Fibroblast of peridontal ligament (primary cell): ENCODE data around the gene ELOVL1.

ENCODE experiments used
- DNase-seq: peaks from one replicate; pipeline ENCODE4 v3.0.0-alpha.2; 2010; ENCODE audit errors: extremely low read depth

The ELOVL1 gene

DNA sequence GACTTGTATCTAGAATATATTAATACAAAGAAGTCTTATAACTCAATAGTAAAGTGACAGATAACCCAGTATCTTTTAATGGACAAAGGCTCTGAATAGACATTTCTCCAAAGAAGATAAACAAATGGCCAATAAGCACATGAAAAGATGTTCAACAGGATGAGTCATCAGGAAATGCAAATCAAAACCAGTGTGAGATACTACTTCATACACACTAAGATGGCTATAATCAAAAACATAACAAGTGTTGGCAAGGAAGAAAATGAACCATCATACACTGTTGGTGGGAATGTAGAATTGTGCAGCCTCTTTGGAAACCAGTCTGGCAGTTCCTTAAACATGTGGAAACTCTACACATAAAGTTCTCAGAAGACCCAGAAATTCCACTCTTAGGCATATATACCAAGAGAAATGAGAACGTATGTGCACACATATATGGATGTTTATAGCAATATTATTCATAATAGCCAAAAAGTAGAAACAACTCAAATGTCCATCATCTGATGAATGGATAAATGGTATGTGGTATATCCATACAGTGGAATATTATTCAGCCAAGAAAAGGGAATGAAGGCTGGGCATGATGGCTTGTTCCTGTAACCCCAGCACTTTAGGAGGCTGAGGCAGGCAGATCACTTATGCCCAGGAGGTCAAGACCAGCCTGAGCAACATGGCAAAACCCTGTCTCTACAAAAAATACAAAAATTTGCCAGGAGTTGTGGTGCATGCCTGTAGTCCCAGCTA is 40.1 kb downstream of the ELOVL1 start:
- peak; percentile 84 for DNase-seq

DNA sequence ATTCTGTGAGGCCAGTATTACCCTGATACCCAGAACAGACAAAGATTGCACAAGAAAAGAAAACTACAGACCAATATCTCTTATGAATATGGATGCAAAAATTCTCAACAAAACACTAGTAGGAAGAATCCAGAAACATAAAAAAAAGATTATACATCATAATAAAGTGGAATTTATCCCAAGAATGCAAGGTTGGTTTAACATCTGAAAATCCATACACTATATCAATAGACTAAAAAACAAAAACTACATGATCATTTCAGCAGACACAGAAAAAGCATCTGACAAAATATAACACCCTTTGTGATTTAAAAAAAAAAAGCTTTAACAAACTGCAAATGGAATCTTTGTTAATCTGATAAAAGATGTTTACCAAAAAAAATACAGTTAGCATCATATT is 42.4 kb downstream of the ELOVL1 start:
- DNase-seq = no peak

DNA sequence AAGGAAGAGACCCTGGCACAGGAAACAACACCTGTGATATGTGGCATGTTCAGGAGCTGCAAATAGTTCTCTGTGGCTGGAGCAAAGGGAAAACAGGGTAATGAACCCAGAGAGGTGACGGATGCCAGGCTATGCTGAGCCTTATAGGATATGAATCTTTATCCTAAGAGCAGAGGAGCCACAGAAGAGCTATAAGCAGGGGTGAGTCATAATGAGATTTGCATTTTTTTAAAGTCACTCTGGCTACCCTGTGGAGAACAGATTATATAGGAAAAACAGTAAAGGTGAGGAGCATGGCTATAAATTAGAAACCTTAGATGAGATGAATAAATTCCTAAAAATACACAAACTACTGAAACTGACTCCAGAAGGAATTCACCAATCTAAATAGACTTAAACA is 43.0 kb downstream of the ELOVL1 start:
- no peak for DNase-seq

DNA sequence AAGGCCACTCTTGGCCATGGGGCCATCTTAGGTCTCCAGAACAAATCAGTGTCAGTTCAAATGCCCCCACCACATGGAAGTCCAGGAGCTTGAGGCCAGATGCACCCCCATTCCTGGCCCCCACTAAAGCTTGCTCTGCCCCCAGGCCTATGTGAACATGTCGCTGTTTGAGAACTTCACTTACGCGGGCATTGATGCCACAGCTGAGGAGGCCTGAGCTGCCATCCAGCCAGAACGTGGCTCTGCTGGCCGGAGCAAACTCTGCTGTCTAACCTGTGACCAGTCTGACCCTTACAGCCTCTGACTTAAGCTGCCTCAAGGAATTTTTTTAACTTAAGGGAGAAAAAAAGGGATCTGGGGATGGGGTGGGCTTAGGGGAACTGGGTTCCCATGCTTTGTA is 45.3 kb downstream of the ELOVL1 start:
- DNase-seq = no peak

DNA sequence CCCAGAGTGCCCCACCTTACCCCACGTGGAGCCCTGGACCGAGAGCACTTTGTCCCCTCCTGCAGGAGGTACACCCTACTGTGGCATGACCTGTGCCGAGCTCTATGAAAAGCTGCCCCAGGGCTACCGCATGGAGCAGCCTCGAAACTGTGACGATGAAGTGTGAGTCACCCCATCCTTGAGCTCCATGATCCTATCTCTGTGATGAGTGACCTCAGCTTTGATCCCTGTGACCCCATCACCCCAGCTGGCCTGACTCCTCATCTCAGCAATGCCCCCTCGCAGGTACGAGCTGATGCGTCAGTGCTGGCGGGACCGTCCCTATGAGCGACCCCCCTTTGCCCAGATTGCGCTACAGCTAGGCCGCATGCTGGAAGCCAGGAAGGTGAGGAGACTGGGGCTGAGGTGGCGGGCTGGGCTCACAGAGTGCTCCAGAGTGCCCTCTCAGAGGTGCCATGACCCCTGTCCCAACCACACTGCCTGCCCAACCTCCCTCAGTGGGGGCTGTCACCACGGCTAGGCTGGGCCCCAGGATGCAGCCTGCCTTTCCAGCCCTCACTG is 46.4 kb downstream of the ELOVL1 start:
- DNase-seq = no peak

DNA sequence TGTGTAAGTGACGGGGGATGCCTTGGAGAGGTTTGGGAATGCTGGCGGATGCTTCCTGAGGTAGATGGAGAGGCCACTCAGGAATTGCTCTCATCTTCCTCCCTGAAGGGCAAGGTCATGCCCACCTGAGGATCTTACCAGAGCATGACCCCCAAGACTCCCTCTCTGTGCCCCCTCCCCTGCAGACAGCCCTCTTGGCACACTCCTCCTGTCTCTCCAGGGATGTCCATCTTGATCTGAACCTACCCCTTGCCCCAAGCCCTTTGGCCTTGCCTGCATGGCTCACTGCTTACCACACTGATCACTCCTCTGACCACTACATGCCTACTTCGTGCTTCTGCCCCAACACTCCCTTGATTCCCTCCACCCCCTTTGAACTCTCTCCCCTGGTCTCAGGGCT is 48.0 kb downstream of the ELOVL1 start:
- no peak for DNase-seq

DNA sequence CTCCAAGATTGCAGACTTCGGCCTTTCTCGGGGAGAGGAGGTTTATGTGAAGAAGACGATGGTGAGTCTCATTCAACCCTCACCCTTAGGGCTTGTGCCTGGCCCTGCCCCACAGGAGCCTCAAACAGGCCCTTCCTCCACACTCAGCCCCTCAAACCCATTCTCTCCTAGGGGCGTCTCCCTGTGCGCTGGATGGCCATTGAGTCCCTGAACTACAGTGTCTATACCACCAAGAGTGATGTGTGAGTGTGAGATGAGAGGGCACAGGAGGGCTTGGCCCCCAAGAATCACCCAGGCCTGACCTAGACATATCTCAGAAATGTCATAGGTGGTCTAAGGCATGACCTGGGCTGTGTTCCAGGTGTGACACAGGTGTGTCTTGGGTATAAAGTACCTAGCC is 48.5 kb downstream of the ELOVL1 start:
- DNase-seq = no peak

DNA sequence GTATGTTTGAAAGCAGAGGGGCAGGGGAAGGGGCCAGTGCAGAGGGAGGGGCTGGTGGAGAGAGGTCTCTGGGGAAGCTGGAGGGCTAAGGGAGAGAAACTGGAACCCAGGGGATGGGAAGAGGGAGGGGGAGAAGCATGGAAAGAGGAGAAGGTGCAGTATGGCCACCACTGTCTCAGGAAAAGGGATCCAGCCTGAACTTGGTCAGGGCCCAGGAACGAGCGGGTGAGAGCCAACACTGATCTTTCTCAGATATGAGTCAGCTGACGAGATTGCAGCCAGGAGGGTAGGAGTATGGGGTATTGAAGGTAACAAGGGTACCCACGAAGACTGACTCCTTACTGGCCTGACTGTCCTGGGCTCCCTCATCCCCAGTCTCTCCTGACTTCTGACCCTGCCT is 49.0 kb downstream of the ELOVL1 start:
- no peak for DNase-seq

DNA sequence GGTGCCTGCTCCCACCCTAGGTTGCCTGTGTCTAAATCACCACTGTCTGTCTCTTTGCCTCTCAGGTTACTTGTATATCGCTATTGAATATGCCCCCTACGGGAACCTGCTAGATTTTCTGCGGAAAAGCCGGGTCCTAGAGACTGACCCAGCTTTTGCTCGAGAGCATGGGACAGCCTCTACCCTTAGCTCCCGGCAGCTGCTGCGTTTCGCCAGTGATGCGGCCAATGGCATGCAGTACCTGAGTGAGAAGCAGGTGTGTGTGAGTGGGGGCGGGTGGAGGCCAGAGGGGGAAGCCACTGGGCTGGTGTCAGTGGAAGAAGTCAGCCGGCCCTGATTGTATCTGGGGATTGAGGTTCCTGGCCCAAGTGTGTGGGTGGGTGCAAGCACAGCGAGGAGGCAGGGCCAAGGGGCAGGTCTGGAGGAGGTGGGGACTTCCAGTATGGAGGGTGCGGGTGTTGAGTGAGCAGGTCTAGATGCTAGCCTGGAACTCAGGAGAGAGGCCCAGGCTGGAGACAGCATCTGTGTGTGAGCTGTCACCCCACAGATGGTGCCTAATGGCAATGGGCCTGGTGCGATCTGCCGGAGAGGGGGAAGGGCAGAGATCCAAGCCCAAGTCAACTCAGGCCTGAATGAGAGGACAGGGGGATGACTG is 49.9 kb downstream of the ELOVL1 start:
- DNase-seq = no peak

DNA sequence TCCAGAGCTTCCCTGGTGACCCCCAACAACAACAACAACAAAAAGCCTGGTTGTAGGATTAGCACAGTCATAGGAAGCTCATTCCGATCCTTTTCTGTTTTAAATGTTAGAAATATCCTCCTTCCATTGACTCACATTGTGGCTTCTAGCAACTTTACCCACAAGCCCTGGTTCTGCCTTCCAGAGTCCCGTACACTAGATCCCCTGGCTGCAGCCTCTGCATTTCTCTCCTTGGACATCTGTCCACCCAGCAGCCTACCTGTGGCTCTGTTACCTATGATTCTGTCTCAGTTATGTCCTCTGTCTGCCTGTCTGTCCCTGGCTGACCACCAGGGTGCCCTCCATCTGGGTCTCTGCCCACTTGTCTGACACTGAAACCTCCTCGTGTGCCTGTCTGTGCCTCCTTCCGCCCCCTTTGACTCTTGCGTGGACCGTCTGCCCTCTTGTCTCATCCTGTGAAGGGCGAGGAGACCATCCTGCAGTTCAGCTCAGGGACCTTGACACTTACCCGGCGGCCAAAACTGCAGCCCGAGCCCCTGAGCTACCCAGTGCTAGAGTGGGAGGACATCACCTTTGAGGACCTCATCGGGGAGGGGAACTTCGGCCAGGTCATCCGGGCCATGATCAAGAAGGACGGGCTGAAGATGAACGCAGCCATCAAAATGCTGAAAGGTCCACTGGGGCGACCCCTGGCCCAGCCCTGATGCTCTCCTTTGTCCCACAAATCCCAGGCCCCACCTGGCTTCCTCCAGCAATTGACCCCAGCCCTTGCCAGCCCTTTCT is 50.9 kb downstream of the ELOVL1 start:
- no peak for DNase-seq

DNA sequence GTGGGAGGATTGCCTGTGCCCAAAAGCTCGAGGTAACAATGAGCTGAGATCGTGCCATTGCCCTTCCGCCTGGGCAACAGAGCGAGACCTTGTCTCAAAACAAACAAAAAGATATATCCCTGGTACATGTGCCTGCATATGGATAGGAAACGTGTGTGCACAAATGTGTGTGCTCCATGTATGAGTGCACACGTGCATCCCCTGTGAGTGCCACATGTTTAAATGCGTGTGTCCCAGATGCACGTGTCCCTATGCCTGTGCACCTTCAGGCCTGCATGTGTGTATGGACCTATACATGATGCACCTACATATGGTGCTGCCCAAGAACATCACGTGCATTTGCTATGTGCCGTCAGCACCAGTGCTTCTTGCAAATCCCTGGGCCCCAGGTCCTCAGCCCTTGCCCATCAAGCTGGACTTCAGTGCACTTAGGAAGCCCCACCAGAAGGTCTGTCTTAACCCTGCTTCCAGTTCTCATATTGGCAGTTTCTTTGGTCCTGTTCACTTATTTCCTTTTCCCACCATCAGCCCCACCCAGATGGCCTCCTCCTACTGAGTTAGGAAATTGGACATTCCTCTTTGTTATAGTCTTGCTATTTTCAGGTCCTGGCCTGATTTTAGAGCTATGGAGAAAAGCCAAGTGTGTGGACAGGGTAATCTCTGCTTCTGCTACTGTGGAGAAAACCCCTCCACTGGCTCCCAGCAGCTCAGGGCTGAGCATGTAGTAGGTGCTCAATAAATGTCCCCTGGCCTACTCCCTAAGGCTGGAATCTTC is 51.7 kb downstream of the ELOVL1 start:
- DNase-seq = peak; percentile 21

DNA sequence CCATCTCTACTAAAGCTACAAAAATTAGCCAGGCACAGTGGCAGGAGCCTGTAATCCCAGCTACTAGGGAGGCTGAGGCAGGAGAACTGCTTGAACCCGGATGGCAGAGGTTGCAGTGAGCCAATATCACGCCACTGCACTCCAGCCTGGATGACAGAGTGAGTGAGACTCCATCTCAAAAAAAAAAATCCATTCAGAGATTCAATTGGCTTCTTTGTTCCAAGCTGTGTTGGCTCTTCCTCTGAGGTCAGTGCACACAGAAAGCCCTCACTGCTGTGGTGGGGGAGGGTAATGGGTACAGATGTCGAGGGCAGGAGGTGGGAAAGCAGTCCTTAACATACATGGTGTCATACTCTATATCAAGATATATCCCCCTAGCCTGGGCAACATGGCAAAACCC is 52.3 kb downstream of the ELOVL1 start:
- DNase-seq = no peak

DNA sequence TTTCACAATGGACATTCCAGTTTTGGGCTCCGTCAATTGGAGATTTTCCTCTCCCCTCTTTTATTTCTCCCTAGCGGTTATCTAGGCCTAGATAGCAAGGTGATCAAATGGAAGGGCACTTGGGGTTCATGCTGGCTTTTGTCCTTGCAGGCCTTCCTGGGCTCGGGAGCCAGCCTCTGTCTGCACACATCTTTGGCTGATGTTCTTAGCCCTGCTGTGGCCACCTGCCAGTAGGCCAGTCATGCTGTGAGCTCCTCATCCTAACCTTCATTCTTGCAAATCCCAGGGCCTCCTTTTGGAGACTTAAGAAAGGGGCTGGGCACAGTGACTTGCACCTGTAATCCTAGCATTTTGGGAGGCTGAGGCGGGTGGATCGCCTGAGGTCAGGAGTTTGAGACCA is 53.6 kb downstream of the ELOVL1 start:
- no peak for DNase-seq

DNA sequence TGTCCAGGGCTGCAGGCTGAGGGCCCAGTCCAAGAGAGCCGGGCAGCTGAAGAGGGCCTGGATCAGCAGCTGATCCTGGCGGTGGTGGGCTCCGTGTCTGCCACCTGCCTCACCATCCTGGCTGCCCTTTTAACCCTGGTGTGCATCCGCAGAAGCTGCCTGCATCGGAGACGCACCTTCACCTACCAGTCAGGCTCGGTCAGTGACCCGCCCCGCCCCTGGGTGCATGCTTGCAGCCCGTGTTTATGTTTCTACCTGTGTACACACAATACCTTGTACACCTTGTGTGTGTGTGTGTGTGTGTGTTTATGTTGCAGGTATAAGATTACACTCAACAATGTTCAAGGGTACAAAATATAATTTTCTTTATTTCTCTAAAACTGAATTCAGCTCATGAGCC is 54.0 kb downstream of the ELOVL1 start:
- no peak for DNase-seq
